SH-SY5Y (cell line): ENCODE results near the gene PRDM5.

Experiments
- GATA2 ChIP-seq: IDR thresholded peaks from 2 replicates; pipeline ENCODE4 v1.6.1; 2011; ENCODE audit warnings: mild to moderate bottlenecking, low read depth, low read length
- GATA3 ChIP-seq: IDR thresholded peaks from 2 replicates; pipeline ENCODE4 v1.6.1; 2011; ENCODE audit warnings: low read depth, mild to moderate bottlenecking, low read length, moderate library complexity

The PRDM5 gene

DNA sequence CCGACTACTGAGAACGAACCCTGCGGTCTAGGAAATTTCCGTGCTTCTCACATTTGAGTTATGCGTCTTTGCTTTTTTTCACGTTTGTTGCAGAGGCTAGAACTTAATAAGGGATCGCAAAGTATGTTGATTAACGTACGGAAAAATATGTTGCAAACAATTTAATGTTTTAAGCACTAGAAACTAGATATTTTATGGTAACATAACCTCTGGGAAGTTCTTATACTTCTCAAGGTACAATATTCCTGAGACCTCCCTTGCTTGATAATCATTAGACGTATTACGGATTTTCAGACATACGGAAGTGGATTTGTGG lies 639 bp upstream of the PRDM5 start:
- no peak for TF ChIP-seq GATA3
- no peak for TF ChIP-seq GATA2

DNA sequence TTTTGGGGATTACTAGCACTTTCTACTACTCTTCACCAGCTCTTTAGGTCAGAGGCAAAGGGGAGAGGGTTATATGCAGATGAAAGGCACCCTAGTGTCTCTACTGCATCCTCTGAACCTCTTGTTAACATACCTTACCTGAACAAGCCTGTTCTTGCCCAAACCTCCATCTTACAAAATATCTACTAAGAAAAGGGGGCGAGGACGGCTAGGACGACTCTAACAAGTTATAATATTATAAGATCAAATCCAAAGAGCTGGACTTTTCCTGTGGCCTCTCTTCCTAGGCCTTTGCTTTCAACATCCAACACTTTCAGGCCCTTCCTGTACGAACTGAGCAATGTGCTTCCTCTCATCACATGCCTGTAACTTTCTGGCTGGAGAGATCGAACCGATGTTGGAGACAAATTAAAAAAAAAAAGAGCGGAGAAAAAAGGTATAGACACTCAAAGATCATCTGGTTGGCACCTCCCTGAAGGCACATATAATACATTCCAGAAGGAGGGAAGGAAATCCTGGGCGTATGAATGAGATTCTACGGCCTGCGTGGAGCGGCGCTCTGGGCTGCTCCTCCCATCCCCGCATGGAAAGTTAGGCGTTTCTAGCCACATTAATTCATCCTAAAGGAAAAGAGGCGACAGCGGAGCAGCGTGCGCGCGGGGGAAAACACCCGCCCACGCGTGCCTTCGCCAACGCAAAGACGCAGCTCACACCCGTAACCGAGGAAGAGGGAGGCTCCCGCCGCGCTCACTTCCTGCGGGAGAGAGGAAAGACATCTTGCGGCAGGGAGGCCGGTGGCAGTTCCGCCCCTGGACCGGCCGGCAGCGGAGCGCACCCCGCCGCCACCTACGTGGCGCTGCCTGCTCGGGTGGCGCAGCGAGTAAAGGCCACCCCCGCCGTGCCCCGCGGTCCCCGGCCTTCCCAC lies 808 bp downstream of the PRDM5 start:
- TF ChIP-seq GATA2 = peak; percentile 15; the same call in 1 of the 2 replicates
- TF ChIP-seq GATA3 = no peak

DNA sequence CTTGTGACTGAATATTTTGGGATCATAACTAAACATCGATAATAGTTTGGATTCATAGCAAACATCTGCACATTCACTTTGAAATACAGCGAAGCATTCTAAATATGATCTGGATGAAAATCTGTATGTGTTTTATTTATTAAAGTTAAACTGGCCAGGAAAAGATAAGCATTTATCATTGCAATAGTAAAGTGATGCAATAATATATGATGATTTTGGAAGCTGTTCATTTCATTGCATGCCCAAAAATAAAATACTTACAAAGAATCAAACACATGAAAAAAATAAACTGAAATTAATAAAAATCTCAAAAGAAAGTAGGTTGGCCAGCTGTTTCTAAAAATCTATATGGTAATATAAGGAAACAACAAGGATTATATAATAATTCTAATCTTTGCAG lies 1.9 kb downstream of the PRDM5 start:
- TF ChIP-seq GATA2 = no peak
- no peak for TF ChIP-seq GATA3

DNA sequence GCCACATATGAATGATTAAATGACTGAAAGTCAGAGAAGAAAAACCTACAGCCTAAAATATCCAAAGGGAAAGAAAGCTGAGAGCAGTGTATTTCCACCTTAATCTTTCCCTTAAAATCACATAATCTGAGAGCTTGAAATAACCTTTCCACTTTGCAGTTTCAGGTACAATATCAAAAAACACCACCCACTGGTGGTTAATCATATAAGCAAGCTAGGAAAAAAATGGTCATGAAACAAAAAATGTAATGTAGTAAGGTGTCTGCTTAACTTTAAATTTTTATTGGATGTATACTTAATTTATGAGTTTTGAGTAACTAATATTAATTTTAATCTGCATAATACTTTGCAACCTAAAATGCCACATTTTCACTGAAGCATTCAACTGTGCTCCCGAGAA lies 3.2 kb downstream of the PRDM5 start:
- TF ChIP-seq GATA3 = no peak
- no peak for TF ChIP-seq GATA2

DNA sequence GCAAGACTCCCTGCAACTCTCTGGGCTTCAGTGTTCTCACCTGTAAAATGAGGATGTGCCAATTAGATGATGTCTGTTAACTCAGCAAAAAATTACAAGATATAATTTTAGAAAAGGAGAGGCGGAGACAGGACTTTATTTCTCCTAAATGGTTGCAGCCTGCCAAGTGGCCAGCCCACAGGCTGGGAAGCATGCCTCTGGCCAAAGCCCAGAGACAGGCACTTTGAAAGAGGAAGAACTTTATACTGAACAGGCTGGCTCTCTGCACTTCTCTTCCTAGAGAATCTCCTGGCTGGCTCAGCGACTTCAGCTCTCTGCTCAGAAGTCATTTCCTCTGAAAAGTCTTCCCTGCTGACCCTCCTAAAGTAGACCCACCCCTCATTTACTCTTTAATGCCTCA lies 3.7 kb downstream of the PRDM5 start:
- no peak for TF ChIP-seq GATA2
- TF ChIP-seq GATA3 = no peak

DNA sequence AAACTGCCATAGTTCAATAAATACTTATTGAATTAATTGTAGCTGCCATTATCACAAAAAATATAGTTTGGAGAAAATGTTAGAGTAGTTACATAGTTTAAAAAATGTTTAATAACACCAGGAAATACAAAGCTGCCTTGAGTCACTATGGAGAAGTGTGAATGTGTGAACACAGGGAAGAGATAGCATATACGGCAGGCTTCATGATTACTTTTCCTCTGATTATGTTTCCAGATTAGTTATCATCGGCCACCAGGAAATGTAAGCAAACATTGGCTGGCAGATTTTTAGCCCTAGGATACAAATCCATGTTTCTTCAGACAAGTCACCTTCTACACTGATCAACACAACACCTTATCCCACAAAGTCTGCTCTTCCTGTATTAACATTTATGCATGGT lies 4.4 kb downstream of the PRDM5 start:
- TF ChIP-seq GATA3 (no peak), GATA2 (no peak)

DNA sequence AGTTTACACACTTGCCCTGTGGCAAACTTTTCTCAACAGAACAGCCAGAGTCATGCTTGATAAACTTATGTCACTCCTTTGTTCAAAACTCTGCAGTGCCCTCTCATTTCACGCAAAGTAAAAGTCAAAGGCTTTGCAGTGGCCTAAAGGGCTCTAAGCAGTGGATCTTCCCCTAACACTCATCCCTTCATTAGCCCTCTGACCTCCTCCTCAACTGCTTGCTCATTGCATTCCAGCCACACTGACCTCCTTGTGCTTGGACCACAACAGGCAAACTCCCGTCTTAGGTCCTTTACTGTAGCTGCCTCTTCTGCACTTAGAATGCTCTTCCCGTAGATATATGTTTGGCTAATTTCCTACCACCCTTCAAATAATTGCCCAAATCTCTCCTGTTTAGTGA lies 5.6 kb downstream of the PRDM5 start:
- no peak for TF ChIP-seq GATA2
- TF ChIP-seq GATA3 = no peak

DNA sequence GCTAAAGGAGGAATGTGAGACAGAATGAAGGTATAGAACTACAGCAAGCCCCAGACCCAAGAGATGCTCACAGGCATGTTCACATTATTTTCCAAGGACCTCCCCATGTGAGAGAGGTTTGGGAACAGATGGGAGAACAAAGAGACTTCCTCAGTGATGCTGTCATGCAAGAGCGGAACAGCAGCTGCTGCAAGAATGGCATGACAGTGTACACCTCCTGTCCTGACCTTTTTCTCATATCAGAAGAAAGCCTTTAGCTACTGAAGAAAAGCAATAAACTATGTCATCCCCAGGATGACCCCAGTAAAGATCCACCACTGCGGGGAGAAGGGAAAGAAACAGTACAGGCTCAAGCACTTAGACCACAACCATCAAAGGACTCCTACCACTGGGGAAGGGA lies 7.2 kb downstream of the PRDM5 start:
- TF ChIP-seq GATA3 (no peak), GATA2 (no peak)

DNA sequence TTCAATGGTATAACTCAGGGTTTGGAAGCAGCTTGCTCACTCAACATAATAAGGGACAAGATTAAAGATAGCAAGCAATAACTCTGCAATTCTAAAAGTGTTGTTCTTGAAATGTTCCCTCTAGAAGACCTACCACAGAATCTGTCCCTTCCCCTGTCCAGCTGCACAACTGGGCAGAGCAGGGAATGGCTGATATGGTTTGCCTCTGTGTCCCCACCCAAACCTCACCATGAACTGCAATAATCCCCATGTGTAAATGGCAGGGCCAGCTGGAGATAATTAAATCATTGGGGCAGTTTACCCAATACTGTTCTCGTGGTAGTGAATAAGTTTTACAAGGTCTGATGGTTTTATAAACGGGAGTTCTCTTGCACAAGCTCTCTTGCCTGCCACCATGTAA lies 19.1 kb downstream of the PRDM5 start:
- TF ChIP-seq GATA3 (no peak), GATA2 (no peak)

DNA sequence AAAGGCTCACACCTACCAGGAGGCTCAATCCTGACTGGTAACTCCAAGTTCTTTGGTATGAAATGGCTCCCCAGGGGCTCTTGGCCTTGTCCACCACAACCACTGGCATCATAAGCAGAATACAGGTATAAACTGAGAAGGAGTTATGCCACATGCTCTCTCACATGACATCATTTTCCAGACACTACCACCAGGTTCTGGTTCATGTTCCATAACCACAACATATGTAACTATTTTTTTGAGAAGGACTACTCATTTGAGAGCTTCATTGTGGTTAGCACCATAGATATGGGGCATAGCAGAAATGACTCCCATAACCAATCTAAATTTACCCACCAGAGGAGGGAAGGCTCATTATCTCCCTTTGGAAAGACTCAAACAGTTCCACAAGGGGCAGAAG lies 19.6 kb downstream of the PRDM5 start:
- TF ChIP-seq GATA2 (no peak), GATA3 (no peak)

DNA sequence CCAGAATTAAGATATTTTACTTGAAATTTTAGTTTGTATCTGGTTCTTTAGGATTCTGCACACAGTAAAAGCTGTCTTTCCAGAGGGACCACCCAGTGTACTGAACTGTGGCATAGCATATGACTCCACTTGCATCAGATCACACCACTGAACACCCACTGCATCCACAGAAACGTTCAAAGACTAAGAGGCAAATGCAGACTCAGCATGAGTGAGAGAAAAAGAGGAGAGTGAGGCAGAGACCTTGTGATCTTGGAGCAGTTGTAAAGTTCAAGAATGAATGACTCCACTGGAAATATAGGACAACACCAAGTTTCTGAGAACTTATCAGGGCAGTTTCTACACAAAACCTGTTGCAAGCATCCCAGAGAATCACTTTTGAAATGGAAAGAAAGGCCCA lies 20.8 kb downstream of the PRDM5 start:
- TF ChIP-seq GATA3 (no peak), GATA2 (no peak)

DNA sequence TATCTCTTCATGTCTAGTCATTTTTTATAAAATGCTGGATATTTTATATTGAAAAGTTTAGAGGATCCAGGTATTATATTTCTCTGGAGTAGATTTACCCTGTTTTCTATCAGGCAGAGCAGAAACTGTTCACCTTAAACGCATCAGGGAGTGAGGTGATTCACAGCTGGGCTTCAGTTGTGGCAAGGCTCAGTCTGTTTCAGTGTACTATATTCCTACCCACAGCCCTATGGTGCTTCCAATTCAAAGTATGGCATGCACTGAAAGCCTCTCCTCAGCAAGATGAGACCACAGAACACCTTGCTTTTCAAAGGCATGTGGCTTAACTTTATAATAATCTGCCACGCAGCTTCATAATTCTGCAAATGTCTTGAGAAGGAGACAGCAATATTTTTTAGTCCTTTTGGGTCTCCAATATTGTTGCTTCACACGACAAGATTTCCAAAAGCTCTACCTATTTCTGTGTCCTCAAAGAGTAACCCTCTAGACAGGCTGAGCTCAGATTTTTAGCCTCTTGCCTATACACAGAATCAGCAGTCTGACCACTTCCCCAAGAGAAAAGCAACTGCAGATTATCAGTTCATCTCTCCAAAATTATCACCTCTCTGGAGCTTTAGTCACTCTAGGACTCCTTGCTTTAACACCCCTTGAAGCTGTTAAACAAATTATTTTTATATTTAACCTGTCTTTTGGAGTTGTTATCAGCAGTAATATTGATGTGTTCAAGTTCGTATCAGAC lies 24.4 kb downstream of the PRDM5 start:
- TF ChIP-seq GATA2 = no peak
- no peak for TF ChIP-seq GATA3

DNA sequence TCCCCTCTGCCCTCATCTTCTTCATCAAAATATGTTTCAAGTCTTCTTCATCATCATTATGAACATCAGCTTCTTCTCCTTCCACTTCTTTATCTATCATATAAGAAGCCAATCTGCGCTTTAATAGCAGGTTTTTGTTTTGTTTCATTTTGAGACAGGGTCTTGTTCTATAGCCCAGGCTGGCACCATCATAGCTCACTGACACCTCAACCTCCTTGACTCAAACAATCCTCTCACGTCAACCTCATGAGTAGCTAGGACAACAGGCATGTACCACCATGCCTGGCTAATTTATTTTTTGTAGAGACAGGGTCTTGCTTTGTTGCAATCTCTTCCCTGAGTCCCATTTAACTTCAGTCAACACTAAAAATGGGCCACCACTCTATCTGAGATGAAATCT lies 27.0 kb downstream of the PRDM5 start:
- TF ChIP-seq GATA3 (no peak), GATA2 (no peak)

DNA sequence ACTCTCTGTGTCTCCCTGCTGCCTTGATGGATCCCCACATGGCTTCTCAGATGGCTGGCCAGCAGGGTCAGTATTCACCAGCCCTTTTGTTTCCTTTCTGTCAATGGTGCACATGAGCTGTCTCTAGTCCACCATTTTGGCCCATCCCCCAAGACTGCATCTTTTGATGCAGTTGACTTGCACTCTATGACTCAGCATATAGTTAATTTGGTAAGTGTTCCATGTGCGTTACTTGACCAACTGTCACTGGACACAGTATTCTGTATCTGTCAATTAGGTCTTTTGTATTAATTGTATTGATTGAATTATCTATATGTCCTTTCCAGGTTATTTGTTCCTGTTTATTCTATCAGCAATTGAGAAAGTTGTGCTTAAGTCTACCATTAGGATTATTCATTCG lies 29.2 kb downstream of the PRDM5 start:
- no peak for TF ChIP-seq GATA3

DNA sequence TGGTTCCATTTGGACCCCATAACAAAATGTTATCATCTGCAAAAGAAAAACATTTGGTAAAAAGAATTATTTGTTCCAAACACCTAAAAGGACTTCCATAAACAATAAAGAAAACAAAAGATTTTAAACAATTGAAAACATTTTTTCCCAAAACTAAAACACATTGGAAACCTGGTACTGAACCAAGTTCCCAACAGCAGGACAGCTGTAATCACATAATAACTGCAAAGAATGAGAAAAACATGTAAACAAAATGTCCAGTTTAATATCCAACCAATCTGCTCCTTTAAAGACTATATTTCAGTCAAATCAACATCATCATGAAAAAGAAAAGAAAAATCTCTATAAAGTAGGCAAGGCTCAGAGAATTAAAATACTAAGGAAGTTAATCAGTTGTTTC lies 36.3 kb downstream of the PRDM5 start:
- TF ChIP-seq GATA3 (no peak), GATA2 (no peak)
